CD14-positive monocyte (primary cell): Measurements from ENCODE around the gene GJB5. TPM values are rescaled to one million over a fixed set of nuclear protein-coding genes. Genes with fewer than 3 reads are reported as not detected.

Experiments
- DNase-seq, 3 donors: peaks; one replicate each; pipeline ENCODE4 v3.0.0-alpha.2; 2011 to 2022
- H2AFZ ChIP-seq: 2 replicates; pipeline ENCODE4 v1.6.0; 2012; ENCODE audit warnings: mild to moderate bottlenecking, low read depth, low read length, inconsistent platforms; ENCODE audit not compliant: insufficient read depth, poor library complexity, severe bottlenecking
- H3K27ac ChIP-seq, 2 donors: 1 replicate in 1 of 2; 2 replicates in 1 of 2; pipeline ENCODE4 v1.5.1; 2012 to 2013; ENCODE audit warnings: low read length in 2 of 2, control low read depth in 1 of 2, inconsistent platforms in 1 of 2, low read depth in 1 of 2, mild to moderate bottlenecking in 1 of 2
- H3K27me3 ChIP-seq, 2 donors: one replicate each; pipeline versions ENCODE4 v1.6.0 to v1.6.1; 2011 to 2013; ENCODE audit warnings: low read length in 2 of 2; ENCODE audit not compliant: control insufficient read depth in 2 of 2, insufficient read depth in 2 of 2
- H3K36me3 ChIP-seq, 2 donors: replicated peaks in 1 of 2; 1 replicate in 1 of 2; 2 replicates in 1 of 2; pipeline versions ENCODE4 v1.5.1 to v1.6.1; 2012 to 2013; ENCODE audit warnings: low read length in 2 of 2, control low read depth in 1 of 2, inconsistent platforms in 1 of 2, mild to moderate bottlenecking in 1 of 2; ENCODE audit not compliant: insufficient read depth in 2 of 2, control insufficient read depth in 1 of 2
- H3K4me1 ChIP-seq, 2 donors: 1 replicate in 1 of 2; 2 replicates in 1 of 2; pipeline versions ENCODE4 v1.5.1 to v1.6.1; 2012 to 2013; ENCODE audit warnings: low read length in 2 of 2, control low read depth in 1 of 2, inconsistent platforms in 1 of 2, mild to moderate bottlenecking in 1 of 2, moderate library complexity in 1 of 2; ENCODE audit not compliant: insufficient read depth in 2 of 2, control insufficient read depth in 1 of 2
- H3K4me2 ChIP-seq: replicated peaks from 2 replicates; pipeline ENCODE3; 2012; ENCODE audit warnings: low read length, moderate library complexity, mild to moderate bottlenecking; ENCODE audit not compliant: poor library complexity, severe bottlenecking; ENCODE audit errors: extremely low read depth
- H3K4me3 ChIP-seq, 3 experiments: fragments of 200-600 bp in 1 of 3; sonication (generic) in 1 of 3; replicated peaks in 1 of 3; 1 replicate in 2 of 3; 2 replicates in 1 of 3; pipeline ENCODE4 v1.5.1; 2011 to 2013; ENCODE audit warnings: low read length in 3 of 3, mild to moderate bottlenecking in 3 of 3, control low read depth in 2 of 3, low read depth in 2 of 3, inconsistent platforms in 1 of 3, moderate library complexity in 1 of 3
- H3K79me2 ChIP-seq: 2 replicates; pipeline ENCODE4 v1.6.0; 2012; ENCODE audit warnings: mild to moderate bottlenecking, control low read depth, inconsistent platforms, low read length, moderate library complexity; ENCODE audit not compliant: insufficient read depth
- H3K9ac ChIP-seq: 2 replicates; pipeline ENCODE4 v1.6.0; 2017; ENCODE audit warnings: low read length, mild to moderate bottlenecking; ENCODE audit not compliant: insufficient read depth, poor library complexity, severe bottlenecking
- H3K9me3 ChIP-seq, 2 donors: replicated peaks in 1 of 2; 1 replicate in 1 of 2; 2 replicates in 1 of 2; pipeline versions ENCODE4 v1.5.1 to v1.6.1; 2012 to 2013; ENCODE audit warnings: low read length in 2 of 2, control low read depth in 1 of 2; ENCODE audit not compliant: control insufficient read depth in 1 of 2, insufficient read depth in 1 of 2
- H4K20me1 ChIP-seq: 2 replicates; pipeline ENCODE4 v1.6.0; 2012; ENCODE audit warnings: mild to moderate bottlenecking, low read length, control low read depth, moderate library complexity; ENCODE audit not compliant: insufficient read depth
- H3K27ac Mint-ChIP-seq, 7 donors: one replicate each; pipeline ENCODE4 v1.8.0; 2020; ENCODE audit warnings: mild to moderate bottlenecking in 7 of 7, mixed read lengths in 7 of 7, moderate library complexity in 6 of 7, inconsistent platforms in 2 of 7
- H3K27me3 Mint-ChIP-seq, 3 donors: one replicate each; pipeline ENCODE4 v1.8.0; 2021 to 2022; ENCODE audit warnings: low read depth in 3 of 3, mild to moderate bottlenecking in 3 of 3, mixed read lengths in 3 of 3, moderate library complexity in 3 of 3, inconsistent platforms in 1 of 3
- H3K36me3 Mint-ChIP-seq, 2 donors: one replicate each; pipeline ENCODE4 v1.8.0; 2020; ENCODE audit warnings: mixed read lengths in 2 of 2, inconsistent platforms in 1 of 2, mild to moderate bottlenecking in 1 of 2
- H3K4me1 Mint-ChIP-seq: one replicate; pipeline ENCODE4 v1.8.0; 2020; ENCODE audit warnings: mild to moderate bottlenecking, mixed read lengths
- H3K4me3 Mint-ChIP-seq, 2 donors: one replicate each; pipeline ENCODE4 v1.8.0; 2020; ENCODE audit warnings: mild to moderate bottlenecking in 2 of 2, mixed read lengths in 2 of 2, moderate library complexity in 1 of 2
- H3K9me3 Mint-ChIP-seq, 7 donors: one replicate each; pipeline ENCODE4 v1.8.0; 2020 to 2022; ENCODE audit warnings: mixed read lengths in 7 of 7, mild to moderate bottlenecking in 6 of 7, moderate library complexity in 6 of 7, inconsistent platforms in 2 of 7
- CTCF ChIP-seq: fragments of 200-600 bp; IDR thresholded peaks from one replicate; pipeline ENCODE4 v1.8.0; 2022; ENCODE audit warnings: antibody characterized with exemption, mild to moderate bottlenecking
- WGBS: methylation state at CpG from one replicate; pipeline ENCODE4 v1.1.5; 2013; ENCODE audit warnings: missing lambda C conversion rate; ENCODE audit not compliant: insufficient coverage; 5-methylcytosine and 5-hydroxymethylcytosine counted together
- intact Hi-C, 2 donors: fragments of 100-400 bp; cut with micrococcal nuclease; formaldehyde crosslinking; loops; one replicate each; pipeline versions ENCODE4 v1.15.0 to v1.15.1; 2023
- polyA plus RNA-seq, 3 donors: library from polyadenylated mRNA; depleted of rRNA in 1 of 3; unstranded in 2 of 3; stranded (reverse) in 1 of 3; fragments of 300-500 nt in 2 of 3; fragments of >200 nt in 1 of 3; fragmentation: Illumina TruSeq in 2 of 3; gene quantifications; 1 replicate in 2 of 3; 2 replicates in 1 of 3; pipeline ENCODE4 v1.2.3, GENCODE V29; 2012 to 2021

Gene GJB5
- polyA plus RNA-seq, 3 donors = 0.12 TPM; not detected in 2

DNA sequence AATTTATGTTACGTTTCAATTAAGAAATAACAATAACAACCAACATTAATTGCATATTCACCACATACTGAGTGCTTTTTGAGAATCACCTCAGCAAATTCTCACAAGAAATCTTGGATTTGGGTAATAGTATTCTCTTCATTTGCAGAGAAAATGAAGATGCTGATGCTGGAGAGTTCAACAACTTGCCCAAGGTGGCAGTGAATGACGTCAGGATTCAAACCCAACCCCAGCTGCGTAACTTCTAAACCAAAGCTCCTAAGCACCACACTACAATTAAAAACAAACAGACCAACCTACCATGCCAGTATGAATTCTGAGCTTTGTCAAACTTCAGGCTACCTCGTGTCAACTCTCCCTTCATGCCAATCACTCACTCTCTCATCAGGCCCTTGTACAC is 46.7 kb upstream of the GJB5 start:
- no peak for DNase-seq
- no peaks in the 10 kb centered on the region for H3K27me3 ChIP-seq
- H3K79me2 ChIP-seq = no peaks in the 10 kb centered on the region
- no peak overlapping the region for H3K27ac Mint-ChIP-seq
- no peak overlapping the region for H2AFZ ChIP-seq
- H3K9me3 ChIP-seq = no peaks in the 10 kb centered on the region
- H3K36me3 ChIP-seq = no peaks in the 10 kb centered on the region
- no peaks in the 10 kb centered on the region for H3K4me1 Mint-ChIP-seq
- H3K4me2 ChIP-seq = no peak overlapping the region
- H3K36me3 Mint-ChIP-seq = no peaks in the 10 kb centered on the region
- TF ChIP-seq CTCF = no peak
- no peak overlapping the region for H3K27ac ChIP-seq
- WGBS = 80% methylated on average over 3 of the region's 4 CpGs
- no peak overlapping the region for H3K4me3 Mint-ChIP-seq
- peaks cover 0 to 2% (median 0%) of the 10 kb centered on the region in 7 donors for H3K9me3 Mint-ChIP-seq
- H3K27me3 Mint-ChIP-seq = peaks cover 4 to 7% (median 6%) of the 10 kb centered on the region in 3 donors
- intact Hi-C loops = no loop called here
- H3K9ac ChIP-seq = no peak overlapping the region
- H3K4me1 ChIP-seq = no peaks in the 10 kb centered on the region
- H4K20me1 ChIP-seq = no peaks in the 10 kb centered on the region
- no peak overlapping the region for H3K4me3 ChIP-seq

- no peak for TF ChIP-seq CTCF
- no peak overlapping the region for H2AFZ ChIP-seq
- peaks cover 4 to 6% (median 5%) of the 10 kb centered on the region in 3 donors for H3K27me3 Mint-ChIP-seq
- no peak overlapping the region for H3K9ac ChIP-seq
- WGBS = 43% methylated on average over 6 of the region's 6 CpGs
- no peaks in the 10 kb centered on the region for H3K36me3 Mint-ChIP-seq
- H3K4me2 ChIP-seq = no peak overlapping the region
- peaks cover 0 to 2% (median 0%) of the 10 kb centered on the region in 7 donors for H3K9me3 Mint-ChIP-seq
- no peaks in the 10 kb centered on the region for H3K4me1 ChIP-seq
- no peaks in the 10 kb centered on the region for H3K4me1 Mint-ChIP-seq
- no peak overlapping the region for H3K27ac Mint-ChIP-seq
- no peaks in the 10 kb centered on the region for H3K79me2 ChIP-seq
- H3K4me3 Mint-ChIP-seq = no peak overlapping the region
- no peaks in the 10 kb centered on the region for H3K9me3 ChIP-seq
- no peak for DNase-seq
- no peaks in the 10 kb centered on the region for H3K27me3 ChIP-seq
- no peak overlapping the region for H3K27ac ChIP-seq
- no peak overlapping the region for H3K4me3 ChIP-seq
- no peaks in the 10 kb centered on the region for H4K20me1 ChIP-seq
- intact Hi-C loops = no loop called here
- H3K36me3 ChIP-seq = no peaks in the 10 kb centered on the region
Measured at GRCh38 chr1:34709547-34709946, 45.3 kb upstream of the GJB5 start.
